Neutrophil (primary cell): Measurements from ENCODE around the gene KCNQ1.

Experiments
- H3K27ac ChIP-seq: fragments of 200-600 bp; sonication (generic); 2 replicates; pipeline ENCODE4 v1.5.1; 2016; ENCODE audit warnings: mild to moderate bottlenecking, moderate library complexity
- H3K27me3 ChIP-seq: fragments of 200-600 bp; sonication (generic); 2 replicates; pipeline ENCODE4 v1.6.0; 2016; ENCODE audit warnings: mild to moderate bottlenecking
- H3K36me3 ChIP-seq: fragments of 200-600 bp; sonication (generic); 2 replicates; pipeline ENCODE4 v1.5.1; 2017
- H3K4me1 ChIP-seq, 2 experiments: fragments of 200-600 bp in 1 of 2; sonication (generic) in 1 of 2; 1 replicate in 1 of 2; 2 replicates in 1 of 2; pipeline versions ENCODE4 v1.5.1 to v1.6.1; 2013 to 2016; ENCODE audit warnings: low read depth in 1 of 2, low read length in 1 of 2, mild to moderate bottlenecking in 1 of 2, moderate library complexity in 1 of 2; ENCODE audit not compliant: control insufficient read depth in 1 of 2, insufficient read depth in 1 of 2
- H3K4me3 ChIP-seq, 2 experiments: fragments of 200-600 bp in 1 of 2; sonication (generic) in 1 of 2; 1 replicate in 1 of 2; 2 replicates in 1 of 2; pipeline ENCODE4 v1.5.1; 2013 to 2016; ENCODE audit warnings: low read depth in 1 of 2, low read length in 1 of 2, mild to moderate bottlenecking in 1 of 2, moderate library complexity in 1 of 2
- H3K9me3 ChIP-seq: fragments of 200-600 bp; sonication (generic); 2 replicates; pipeline ENCODE4 v1.5.1; 2016
- CTCF ChIP-seq: fragments of 200-600 bp; sonication (generic); IDR thresholded peaks from 2 replicates; pipeline ENCODE4 v1.5.1; 2016; ENCODE audit warnings: antibody characterized with exemption

KCNQ1 gene

GRCh38 chr11:2787816-2788167, 343.0 kb downstream of the KCNQ1 start:
- H3K4me1 ChIP-seq: peaks cover 3 to 11% of the 10 kb centered on the region in 2 experiments
- H3K27ac ChIP-seq: no peak overlapping the region
- no peaks in the 10 kb centered on the region for H3K9me3 ChIP-seq
- peaks cover 47% of the 10 kb centered on the region for H3K27me3 ChIP-seq
- TF ChIP-seq CTCF: no peak
- no peak overlapping the region for H3K4me3 ChIP-seq
- H3K36me3 ChIP-seq: no peaks in the 10 kb centered on the region

GRCh38 chr11:2788168-2789071, 343.6 kb downstream of the KCNQ1 start:
- peaks cover 52% of the 10 kb centered on the region for H3K27me3 ChIP-seq

GRCh38 chr11:2789331-2789730, 344.5 kb downstream of the KCNQ1 start:
- Histone ChIP-seq H3K4me3 (no peak overlapping the region), H3K4me1 (peaks cover 3 to 11% of the 10 kb centered on the region in 2 experiments), H3K36me3 (no peaks in the 10 kb centered on the region), H3K27ac (no peak overlapping the region), H3K9me3 (no peaks in the 10 kb centered on the region), H3K27me3 (peaks cover 52% of the 10 kb centered on the region)
- no peak for TF ChIP-seq CTCF

More at GRCh38 chr11:2788168-2789071, 343.6 kb downstream of the KCNQ1 start:
- no peaks in the 10 kb centered on the region for H3K36me3 ChIP-seq
- no peaks in the 10 kb centered on the region for H3K9me3 ChIP-seq
- no peak overlapping the region for H3K27ac ChIP-seq
- no peak for TF ChIP-seq CTCF
- H3K4me1 ChIP-seq: peaks cover 3 to 11% of the 10 kb centered on the region in 2 experiments
- H3K4me3 ChIP-seq: no peak overlapping the region

- H3K4me1 ChIP-seq: peaks cover 3 to 11% of the 10 kb centered on the region in 2 experiments
- TF ChIP-seq CTCF: no peak
- no peak overlapping the region for H3K27ac ChIP-seq
- no peaks in the 10 kb centered on the region for H3K36me3 ChIP-seq
- H3K4me3 ChIP-seq: no peak overlapping the region
- no peaks in the 10 kb centered on the region for H3K9me3 ChIP-seq
- peaks cover 52% of the 10 kb centered on the region for H3K27me3 ChIP-seq
Observed at GRCh38 chr11:2789791-2790567, 345.2 kb downstream of the KCNQ1 start.

GRCh38 chr11:2790568-2790921, 345.7 kb downstream of the KCNQ1 start:
- H3K9me3 ChIP-seq: no peaks in the 10 kb centered on the region
- peaks cover 3 to 11% of the 10 kb centered on the region in 2 experiments for H3K4me1 ChIP-seq
- no peak overlapping the region for H3K4me3 ChIP-seq
- no peak overlapping the region for H3K27ac ChIP-seq
- no peak for TF ChIP-seq CTCF
- peaks cover 52% of the 10 kb centered on the region for H3K27me3 ChIP-seq
- no peaks in the 10 kb centered on the region for H3K36me3 ChIP-seq
